Measurements from ENCODE around the gene DAB2IP.

GRCh38 chr9:121660876-121661275 lies 9.4 kb downstream of the DAB2IP start:
- no peak for TF ChIP-seq POLR2A (IDR thresholded peaks at IDR 0.05; ENCODE audit: borderline replicate concordance, extremely low read depth, insufficient read depth, insufficient read length)
- no peak for TF ChIP-seq EGR1 (IDR thresholded peaks at IDR 0.05; ENCODE audit: low read depth)
- no peak for TF ChIP-seq POLR2AphosphoS5 (IDR thresholded peaks at IDR 0.05; ENCODE audit: low read depth, low read length)
- no peak for TF ChIP-seq CTCF (IDR thresholded peaks at IDR 0.05 in 2 of 3, conservative IDR thresholded peaks at IDR 0.05 in 1 of 3; ENCODE audit: borderline replicate concordance in 1 of 3, insufficient read depth in 1 of 3, low read depth in 2 of 3, low read length in 2 of 3)
- TF ChIP-seq SIN3A (IDR thresholded peaks at IDR 0.05; ENCODE audit: low read depth): no peak
- no peak for TF ChIP-seq RAD21 (IDR thresholded peaks at IDR 0.05; ENCODE audit: low read depth)
- TF ChIP-seq EZH2phosphoT487 (IDR thresholded peaks at IDR 0.05; ENCODE audit: borderline replicate concordance): no peak
- no peak for TF ChIP-seq MAX (IDR thresholded peaks at IDR 0.05)
- TF ChIP-seq SRF (IDR thresholded peaks at IDR 0.05; ENCODE audit: low read depth): no peak
- TF ChIP-seq EZH2 (IDR thresholded peaks at IDR 0.05): no peak
- TF ChIP-seq CEBPB (IDR thresholded peaks at IDR 0.05; ENCODE audit: low read depth): no peak
- TF ChIP-seq, protein P1, sequence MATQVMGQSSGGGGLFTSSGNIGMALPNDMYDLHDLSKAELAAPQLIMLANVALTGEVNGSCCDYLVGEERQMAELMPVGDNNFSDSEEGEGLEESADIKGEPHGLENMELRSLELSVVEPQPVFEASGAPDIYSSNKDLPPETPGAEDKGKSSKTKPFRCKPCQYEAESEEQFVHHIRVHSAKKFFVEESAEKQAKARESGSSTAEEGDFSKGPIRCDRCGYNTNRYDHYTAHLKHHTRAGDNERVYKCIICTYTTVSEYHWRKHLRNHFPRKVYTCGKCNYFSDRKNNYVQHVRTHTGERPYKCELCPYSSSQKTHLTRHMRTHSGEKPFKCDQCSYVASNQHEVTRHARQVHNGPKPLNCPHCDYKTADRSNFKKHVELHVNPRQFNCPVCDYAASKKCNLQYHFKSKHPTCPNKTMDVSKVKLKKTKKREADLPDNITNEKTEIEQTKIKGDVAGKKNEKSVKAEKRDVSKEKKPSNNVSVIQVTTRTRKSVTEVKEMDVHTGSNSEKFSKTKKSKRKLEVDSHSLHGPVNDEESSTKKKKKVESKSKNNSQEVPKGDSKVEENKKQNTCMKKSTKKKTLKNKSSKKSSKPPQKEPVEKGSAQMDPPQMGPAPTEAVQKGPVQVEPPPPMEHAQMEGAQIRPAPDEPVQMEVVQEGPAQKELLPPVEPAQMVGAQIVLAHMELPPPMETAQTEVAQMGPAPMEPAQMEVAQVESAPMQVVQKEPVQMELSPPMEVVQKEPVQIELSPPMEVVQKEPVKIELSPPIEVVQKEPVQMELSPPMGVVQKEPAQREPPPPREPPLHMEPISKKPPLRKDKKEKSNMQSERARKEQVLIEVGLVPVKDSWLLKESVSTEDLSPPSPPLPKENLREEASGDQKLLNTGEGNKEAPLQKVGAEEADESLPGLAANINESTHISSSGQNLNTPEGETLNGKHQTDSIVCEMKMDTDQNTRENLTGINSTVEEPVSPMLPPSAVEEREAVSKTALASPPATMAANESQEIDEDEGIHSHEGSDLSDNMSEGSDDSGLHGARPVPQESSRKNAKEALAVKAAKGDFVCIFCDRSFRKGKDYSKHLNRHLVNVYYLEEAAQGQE (IDR thresholded peaks at IDR 0.05; ENCODE audit: low read depth): no peak
- no peak for TF ChIP-seq ATF3 (IDR thresholded peaks at IDR 0.05)

All from HCT116 (cell line).